Gastroesophageal sphincter (tissue), 3 donors: Measurements from ENCODE around the gene CNTNAP2.

Experiments
- CTCF ChIP-seq, 4 experiments: fragments of 200-600 bp in 2 of 4; fragments of 450-650 bp in 2 of 4; sonication (generic) in 1 of 4; IDR thresholded peaks; one replicate each; pipeline ENCODE4 v1.5.1; 2017 to 2019; ENCODE audit warnings: antibody characterized with exemption in 4 of 4, mild to moderate bottlenecking in 2 of 4, moderate library complexity in 2 of 4
- EP300 ChIP-seq: sonication (generic); formaldehyde crosslinking; IDR thresholded peaks from one replicate; pipeline ENCODE4 v1.6.1; 2017; ENCODE audit warnings: antibody characterized with exemption, mild to moderate bottlenecking
- POLR2A ChIP-seq, 2 donors: fragments of 450-650 bp; IDR thresholded peaks; one replicate each; pipeline ENCODE4 v1.6.1; 2017; ENCODE audit warnings: antibody characterized with exemption in 2 of 2, mild to moderate bottlenecking in 2 of 2, moderate library complexity in 1 of 2

- TF ChIP-seq CTCF (IDR thresholded peaks at IDR 0.05) = no peak
- no peak for TF ChIP-seq POLR2A (IDR thresholded peaks at IDR 0.05)
- TF ChIP-seq EP300 = no peak
These were observed 1944.1 kb downstream of the CNTNAP2 start for GRCh38 chr7:148060724-148061123.
